ENCODE data around the gene ZNF106.

DNA sequence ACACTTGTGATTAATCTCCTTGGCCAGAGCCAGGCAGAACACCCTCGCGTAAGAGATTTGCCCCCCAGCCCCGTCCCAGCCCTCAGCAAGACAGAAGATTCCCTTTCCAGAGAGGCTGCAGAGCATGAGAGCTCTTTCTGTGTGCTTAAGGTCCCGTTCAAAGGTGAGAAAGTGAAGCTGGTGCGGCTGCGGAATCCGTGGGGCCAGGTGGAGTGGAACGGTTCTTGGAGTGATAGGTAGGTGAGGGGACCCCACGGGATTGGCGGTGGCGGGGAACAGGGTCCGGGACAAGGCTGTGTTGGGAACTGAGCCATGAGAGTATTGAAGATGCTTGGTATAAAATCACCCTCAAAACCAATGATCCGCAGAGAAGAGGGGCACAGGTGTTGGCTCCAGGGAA lies 96.8 kb downstream of the ZNF106 start:
- TF ChIP-seq, protein P1, sequence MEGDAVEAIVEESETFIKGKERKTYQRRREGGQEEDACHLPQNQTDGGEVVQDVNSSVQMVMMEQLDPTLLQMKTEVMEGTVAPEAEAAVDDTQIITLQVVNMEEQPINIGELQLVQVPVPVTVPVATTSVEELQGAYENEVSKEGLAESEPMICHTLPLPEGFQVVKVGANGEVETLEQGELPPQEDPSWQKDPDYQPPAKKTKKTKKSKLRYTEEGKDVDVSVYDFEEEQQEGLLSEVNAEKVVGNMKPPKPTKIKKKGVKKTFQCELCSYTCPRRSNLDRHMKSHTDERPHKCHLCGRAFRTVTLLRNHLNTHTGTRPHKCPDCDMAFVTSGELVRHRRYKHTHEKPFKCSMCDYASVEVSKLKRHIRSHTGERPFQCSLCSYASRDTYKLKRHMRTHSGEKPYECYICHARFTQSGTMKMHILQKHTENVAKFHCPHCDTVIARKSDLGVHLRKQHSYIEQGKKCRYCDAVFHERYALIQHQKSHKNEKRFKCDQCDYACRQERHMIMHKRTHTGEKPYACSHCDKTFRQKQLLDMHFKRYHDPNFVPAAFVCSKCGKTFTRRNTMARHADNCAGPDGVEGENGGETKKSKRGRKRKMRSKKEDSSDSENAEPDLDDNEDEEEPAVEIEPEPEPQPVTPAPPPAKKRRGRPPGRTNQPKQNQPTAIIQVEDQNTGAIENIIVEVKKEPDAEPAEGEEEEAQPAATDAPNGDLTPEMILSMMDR (IDR thresholded peaks at IDR 0.05; ENCODE audit: insufficient read depth, low read depth, low read length) = no peak
- TF ChIP-seq EZH2 (IDR thresholded peaks at IDR 0.05; ENCODE audit: insufficient read depth, low read length) = no peak
